Vagina (tissue), 2 donors: ENCODE measurements around the gene MTO1.

Source experiments
- CTCF ChIP-seq, 3 experiments: fragments of 450-650 bp in 2 of 3; fragments of 200-600 bp in 1 of 3; sonication (generic) in 1 of 3; IDR thresholded peaks; one replicate each; pipeline ENCODE4 v1.5.1; 2017 to 2019; ENCODE audit warnings: antibody characterized with exemption in 3 of 3, mild to moderate bottlenecking in 2 of 3, moderate library complexity in 2 of 3
- POLR2A ChIP-seq, 2 donors: fragments of 450-650 bp; IDR thresholded peaks; one replicate each; pipeline ENCODE4 v1.6.1; 2017; ENCODE audit warnings: antibody characterized with exemption in 2 of 2, mild to moderate bottlenecking in 2 of 2, moderate library complexity in 2 of 2
- POLR2AphosphoS5 ChIP-seq, 2 donors: sonication (generic); formaldehyde crosslinking; IDR thresholded peaks; one replicate each; pipeline ENCODE4 v1.9.0; 2017; ENCODE audit warnings: antibody characterized with exemption in 2 of 2, mild to moderate bottlenecking in 2 of 2, low read depth in 1 of 2; ENCODE audit not compliant: insufficient read depth in 1 of 2

- TF ChIP-seq CTCF (IDR thresholded peaks at IDR 0.05), result no peak
- no peak for TF ChIP-seq POLR2A (IDR thresholded peaks at IDR 0.05)
- no peak for TF ChIP-seq POLR2AphosphoS5 (IDR thresholded peaks at IDR 0.05; ENCODE audit: insufficient read depth in 1 of 2, low read depth in 1 of 2)
Measured at GRCh38 chr6:73542891-73543290, 81.4 kb downstream of the MTO1 start.
